Aorta (tissue), 5 donors: ENCODE data around the gene PEA15. TPM values are rescaled to one million over a fixed set of nuclear protein-coding genes. Genes with fewer than 3 reads are reported as not detected.

Source experiments
- ATAC-seq: fragments of 200-7000 bp; cut with Tn5 transposase; one replicate; pipeline ENCODE4 v1.9.1; 2022; ENCODE audit warnings: moderate library complexity; ENCODE audit not compliant: low FRiP score
- DNase-seq, 2 donors: peaks; one replicate each; pipeline ENCODE4 v3.0.0-alpha.2; 2020
- H3K27ac ChIP-seq, 2 donors: one replicate each; pipeline ENCODE4 v1.5.1; 2013; ENCODE audit warnings: low read length in 2 of 2, mild to moderate bottlenecking in 2 of 2, moderate library complexity in 2 of 2, control low read depth in 1 of 2, inconsistent platforms in 1 of 2, low read depth in 1 of 2
- H3K27me3 ChIP-seq, 2 donors: one replicate each; pipeline ENCODE4 v1.6.1; 2013; ENCODE audit warnings: control low read depth in 1 of 2, low read length in 1 of 2, mild to moderate bottlenecking in 1 of 2, moderate library complexity in 1 of 2; ENCODE audit not compliant: insufficient read depth in 2 of 2, control insufficient read depth in 1 of 2
- H3K36me3 ChIP-seq, 2 donors: one replicate each; pipeline ENCODE4 v1.6.1; 2013; ENCODE audit warnings: control low read depth in 1 of 2, low read length in 1 of 2, mild to moderate bottlenecking in 1 of 2; ENCODE audit not compliant: insufficient read depth in 2 of 2, control insufficient read depth in 1 of 2
- H3K4me1 ChIP-seq, 2 donors: one replicate each; pipeline ENCODE4 v1.6.1; 2013; ENCODE audit warnings: low read length in 2 of 2, control low read depth in 1 of 2, mild to moderate bottlenecking in 1 of 2, moderate library complexity in 1 of 2; ENCODE audit not compliant: insufficient read depth in 2 of 2, control insufficient read depth in 1 of 2
- H3K4me3 ChIP-seq, 2 donors: one replicate each; pipeline ENCODE4 v1.5.1; 2013; ENCODE audit warnings: low read length in 2 of 2, control low read depth in 1 of 2, mild to moderate bottlenecking in 1 of 2
- H3K9me3 ChIP-seq: one replicate; pipeline ENCODE4 v1.6.1; 2013; ENCODE audit warnings: mild to moderate bottlenecking, low read length; ENCODE audit not compliant: control insufficient read depth
- WGBS, 2 donors: extraction: QIAGEN DNeasy Blood & Tissue Kit; methylation state at CpG; one replicate each; pipeline ENCODE4 v1.1.7; 2013; 5-methylcytosine and 5-hydroxymethylcytosine counted together
- intact Hi-C, 2 donors: fragments of 100-400 bp; cut with DNase I; formaldehyde crosslinking; loops; one replicate each; pipeline versions ENCODE4 v1.14.2 to v1.15.0; 2022
- long read RNA-seq, 2 donors: library from polyadenylated mRNA; unstranded; transcript quantifications; one replicate each; pipeline ENCODE4 v2.0.0, GENCODE V29; 2020 to 2021
- polyA plus RNA-seq, 2 donors: library from polyadenylated mRNA; stranded (reverse); fragments of 200-250 nt; gene quantifications; one replicate each; pipeline ENCODE4 v1.2.3, GENCODE V29; 2013
- total RNA-seq, 2 donors: library from RNA; stranded (reverse); fragmentation: NEBNext Ultra II Directional; extraction: Animal tissue kit (Norgen Biotek cat#: 25700); gene quantifications; one replicate each; pipeline ENCODE4 v1.2.1, GENCODE V29; 2021
- donor health status: healthy with polysubstance abuse.
- donor health status: Bipolar disorder and iron deficiency.
- donor health status: DM: no; HTN: no; CAD: no.
- donor health status: DM: no; HTN: no; CAD: no.
- donor health status: DM: yes; HTN: yes; CAD: no.

Gene PEA15
- total RNA-seq: 100 to 1,000 TPM; 258 to 313 TPM
- 100 to 1,000 TPM; 296 to 350 TPM for polyA plus RNA-seq
- long read RNA-seq, donor 1, transcript PEA15-201 (4 exons, 2,471 nt): major isoform, 96 of 212 reads
- long read RNA-seq, donor 1, partial matches to known transcripts: 103 of 212 reads
- long read RNA-seq, donor 1, other reads (novel, unspliced or antisense): 11 of 212 reads
- long read RNA-seq, donor 2, transcript PEA15-201 (4 exons, 2,471 nt): major isoform, 89 of 139 reads
- long read RNA-seq, donor 2, partial matches to known transcripts: 49 of 139 reads
- long read RNA-seq, donor 2, other reads (novel, unspliced or antisense): 1 of 139 reads

GRCh38 chr1:160205242-160206035 lies at the start of gene PEA15:
Gene PEA15 (plus strand): TSS chr1:160205384. CDS start chr1:160211545, 6,161 bp downstream.
- peaks cover 5 to 7% of the 10 kb centered on the region in 2 donors for H3K4me1 ChIP-seq
- WGBS, 2 donors: 1 to 2% methylated on average over 54 to 76 of the region's 76 CpGs
- H3K27ac ChIP-seq: peak within 1 kb of the TSS; percentile 84 to 98
- H3K36me3 ChIP-seq: no peaks in the 10 kb centered on the region
- ATAC-seq: peak; percentile 90
- intact Hi-C loops: loop anchor here in 1 of 2 donors (5.0 kb wide), 1 partner anchor 57 kb away; the partner anchor contains the start of gene DCAF8
- no peaks in the 10 kb centered on the region for H3K9me3 ChIP-seq
- DNase-seq: peak; percentile 83 to 95
- H3K27me3 ChIP-seq: no peaks in the 10 kb centered on the region
- H3K4me3 ChIP-seq: peak within 1 kb of the TSS; percentile 77 to 79

GRCh38 chr1:160156361-160156760 lies 48.8 kb upstream of the PEA15 start:
- Histone ChIP-seq H3K9me3 (no peaks in the 10 kb centered on the region), H3K4me3 (no peak overlapping the region), H3K4me1 (peaks cover 3 to 5% of the 10 kb centered on the region in 2 donors), H3K36me3 (no peaks in the 10 kb centered on the region), H3K27ac (no peak overlapping the region), H3K27me3 (no peaks in the 10 kb centered on the region)
- intact Hi-C loops: no loop called here
- DNase-seq (no peak), ATAC-seq (no peak)
- WGBS, 2 donors: 73 to 78% methylated on average over 5 of the region's 5 CpGs

- DNase-seq: no peak
- Histone ChIP-seq H3K9me3 (no peaks in the 10 kb centered on the region), H3K27me3 (no peaks in the 10 kb centered on the region), H3K4me3 (no peak overlapping the region), H3K36me3 (no peaks in the 10 kb centered on the region), H3K27ac (no peak overlapping the region), H3K4me1 (peaks cover 3 to 5% of the 10 kb centered on the region in 2 donors)
- intact Hi-C loops: no loop called here
- no peak for ATAC-seq
- 60 to 64% methylated on average over 4 of the region's 4 CpGs for WGBS, 2 donors
These were observed 48.0 kb upstream of the PEA15 start for GRCh38 chr1:160157174-160157573.

- no peak overlapping the region for H3K4me3 ChIP-seq
- H3K27me3 ChIP-seq: no peaks in the 10 kb centered on the region
- DNase-seq (no peak), ATAC-seq (no peak)
- H3K36me3 ChIP-seq: no peaks in the 10 kb centered on the region
- H3K9me3 ChIP-seq: no peaks in the 10 kb centered on the region
- intact Hi-C loops: no loop called here
- peaks cover 3 to 5% of the 10 kb centered on the region in 2 donors for H3K4me1 ChIP-seq
- 36 to 53% methylated on average over 3 of the region's 3 CpGs for WGBS, 2 donors
- H3K27ac ChIP-seq: peak overlapping the region in 1 of 2 donors; percentile 45
These were observed 47.2 kb upstream of the PEA15 start for GRCh38 chr1:160158031-160158430.

- no peak overlapping the region for H3K4me3 ChIP-seq
- ATAC-seq: no peak
- peak overlapping the region in 1 of 2 donors; percentile 22 for H3K27ac ChIP-seq
- no peaks in the 10 kb centered on the region for H3K27me3 ChIP-seq
- intact Hi-C loops: no loop called here
- H3K4me1 ChIP-seq: peaks cover 3 to 5% of the 10 kb centered on the region in 2 donors
- 95 to 96% methylated on average over 4 of the region's 4 CpGs for WGBS, 2 donors
- no peaks in the 10 kb centered on the region for H3K9me3 ChIP-seq
- no peak for DNase-seq
- no peaks in the 10 kb centered on the region for H3K36me3 ChIP-seq
These were observed 46.6 kb upstream of the PEA15 start for GRCh38 chr1:160158534-160158933.

GRCh38 chr1:160159846-160160245 lies 45.3 kb upstream of the PEA15 start:
- H3K9me3 ChIP-seq: no peaks in the 10 kb centered on the region
- H3K27me3 ChIP-seq: no peaks in the 10 kb centered on the region
- ATAC-seq (no peak), DNase-seq (no peak)
- H3K36me3 ChIP-seq: no peaks in the 10 kb centered on the region
- intact Hi-C loops: no loop called here
- peaks cover 3 to 5% of the 10 kb centered on the region in 2 donors for H3K4me1 ChIP-seq
- H3K27ac ChIP-seq: peak overlapping the region in 1 of 2 donors; percentile 64
- H3K4me3 ChIP-seq: no peak overlapping the region

GRCh38 chr1:160161965-160162705 lies 43.0 kb upstream of the PEA15 start:
- Histone ChIP-seq H3K36me3 (no peaks in the 10 kb centered on the region), H3K4me1 (peaks cover 3 to 5% of the 10 kb centered on the region in 2 donors), H3K27ac (no peak overlapping the region), H3K4me3 (no peak overlapping the region), H3K27me3 (no peaks in the 10 kb centered on the region), H3K9me3 (no peaks in the 10 kb centered on the region)
- ATAC-seq: peak; percentile 19
- 50 to 52% methylated on average over 6 of the region's 6 CpGs for WGBS, 2 donors
- intact Hi-C loops: no loop called here
- no peak for DNase-seq

GRCh38 chr1:160162931-160163330 lies 42.3 kb upstream of the PEA15 start:
- H3K27me3 ChIP-seq: no peaks in the 10 kb centered on the region
- intact Hi-C loops: no loop called here
- H3K27ac ChIP-seq: no peak overlapping the region
- no peaks in the 10 kb centered on the region for H3K36me3 ChIP-seq
- no peaks in the 10 kb centered on the region for H3K9me3 ChIP-seq
- H3K4me3 ChIP-seq: no peak overlapping the region
- ATAC-seq: no peak
- no peak for DNase-seq
- 85 to 90% methylated on average over 2 of the region's 2 CpGs for WGBS, 2 donors
- H3K4me1 ChIP-seq: peaks cover 3 to 5% of the 10 kb centered on the region in 2 donors
